ENCODE measurements around the gene MYO5A. TPM values are rescaled to one million over a fixed set of nuclear protein-coding genes. Genes with fewer than 3 reads are reported as not detected.
"Not testable (repeated sequence)": the region's sequence is repeated elsewhere in the genome, so short reads cannot be mapped to it uniquely, and the experiment has no call there.

The MYO5A gene
- total RNA-seq, 4 donors from 2014 or later: 5.8 to 51.2 (median 10.2) TPM

- DNase-seq (peak; percentile 93 to 96), ATAC-seq (peak; percentile 85 to 87)
- Histone ChIP-seq H3K4me3 (peak within 1 kb of the TSS; percentile 58 to 87 (median 75)), H3K27ac (peak within 1 kb of the TSS; percentile 86 to 97 (median 92)), H3K4me1 (peaks cover 24 to 27% of the 10 kb centered on the region in 2 donors), H3K36me3 (no peaks in the 10 kb centered on the region), H3K27me3 (no peaks in the 10 kb centered on the region), H3K9me3 (no peaks in the 10 kb centered on the region)
- in situ Hi-C loops (cut with MboI; ENCODE audit: low sequenced_read_pairs in 4 of 4): loop anchor here in 1 of 4 donors (25.0 kb wide), 1 partner anchor 93 kb away; no protein-coding TSS in a partner anchor
- TF ChIP-seq POLR2A (IDR thresholded peaks at IDR 0.05) (peak; percentile 93 to 97), CTCF (IDR thresholded peaks at IDR 0.05 in 4 of 5, conservative IDR thresholded peaks at IDR 0.05 in 1 of 5) (peak in 3 of 5 experiments; percentile 11 to 35 (median 17))
- intact Hi-C loops (cut with DNase I; ENCODE audit: low total_unique reads): loop anchor here (1.0 kb wide), 1 partner anchor 110 kb away; the partner anchor contains the start of gene ATOSA
These were observed 40.2 kb upstream of the MYO5A start, which contains the start of gene ARPP19 for GRCh38 chr15:52568601-52569585. TSS of gene ARPP19 (minus strand) at chr15:52569030. CDS start at chr15:52568892, 138 bp downstream.

- DNase-seq: peak; percentile 30 to 48
- Histone ChIP-seq H3K27ac (peak overlapping the region; percentile 86 to 97 (median 92)), H3K4me1 (peaks cover 31 to 36% of the 10 kb centered on the region in 2 donors), H3K27me3 (no peaks in the 10 kb centered on the region), H3K36me3 (no peaks in the 10 kb centered on the region), H3K4me3 (peak overlapping the region; percentile 58 to 87 (median 75)), H3K9me3 (no peaks in the 10 kb centered on the region)
- TF ChIP-seq CTCF (IDR thresholded peaks at IDR 0.05 in 4 of 5, conservative IDR thresholded peaks at IDR 0.05 in 1 of 5) (no peak), POLR2A (IDR thresholded peaks at IDR 0.05) (no peak)
- intact Hi-C loops (cut with DNase I; ENCODE audit: low total_unique reads): loop anchor here (1.0 kb wide), 1 partner anchor 111 kb away; the partner anchor contains the start of gene ATOSA
- in situ Hi-C loops (cut with MboI; ENCODE audit: low sequenced_read_pairs in 4 of 4): loop anchor here in 1 of 4 donors (25.0 kb wide), 1 partner anchor 94 kb away; no protein-coding TSS in a partner anchor
- peak; percentile 45 to 56 for ATAC-seq
These were observed 39.4 kb upstream of the MYO5A start for GRCh38 chr15:52567871-52568600.

- Histone ChIP-seq H3K9me3 (no peaks in the 10 kb centered on the region), H3K27me3 (no peaks in the 10 kb centered on the region), H3K27ac (peak overlapping the region; percentile 86 to 97 (median 92)), H3K4me1 (peaks cover 42 to 44% of the 10 kb centered on the region in 2 donors), H3K4me3 (peak overlapping the region; percentile 58 to 87 (median 75)), H3K36me3 (no peaks in the 10 kb centered on the region)
- in situ Hi-C loops (cut with MboI; ENCODE audit: low sequenced_read_pairs in 4 of 4): loop anchor here in 1 of 4 donors (25.0 kb wide), 1 partner anchor 95 kb away; no protein-coding TSS in a partner anchor
- no peak for TF ChIP-seq CTCF (IDR thresholded peaks at IDR 0.05 in 4 of 5, conservative IDR thresholded peaks at IDR 0.05 in 1 of 5)
- no peak for TF ChIP-seq POLR2A (IDR thresholded peaks at IDR 0.05)
- peak in 1 of 2 donors; percentile 43 for ATAC-seq
- peak in 1 of 2 donors; percentile 43 for DNase-seq
- intact Hi-C loops (cut with DNase I; ENCODE audit: low total_unique reads): no loop called here
These were observed 38.2 kb upstream of the MYO5A start for GRCh38 chr15:52566889-52567288.

- DNase-seq; H3K36me3 ChIP-seq; ATAC-seq; H3K27me3 ChIP-seq; intact Hi-C loops (cut with DNase I; ENCODE audit: low total_unique reads); H3K9me3 ChIP-seq: not testable (repeated sequence)
- Histone ChIP-seq H3K4me1 (peaks cover 54 to 56% of the 10 kb centered on the region in 2 donors), H3K4me3 (peak overlapping the region; percentile 58 to 87 (median 75)), H3K27ac (peak overlapping the region; percentile 86 to 97 (median 92))
- in situ Hi-C loops (cut with MboI; ENCODE audit: low sequenced_read_pairs in 4 of 4): loop anchor here in 1 of 4 donors (25.0 kb wide), 1 partner anchor 97 kb away; no protein-coding TSS in a partner anchor
These were observed 37.0 kb upstream of the MYO5A start for GRCh38 chr15:52565417-52566358.

Data from gastrocnemius medialis (tissue), 4 donors.